H9 (cell line): Measurements from ENCODE around the gene ZBED5. TPM values are rescaled to one million over a fixed set of nuclear protein-coding genes. Genes with fewer than 3 reads are reported as not detected.

Source experiments
- DNase-seq: peaks from one replicate; pipeline ENCODE4 v3.0.0-alpha.2; 2017
- H2AFZ ChIP-seq: one replicate; pipeline ENCODE4 v1.6.1; 2013; ENCODE audit warnings: mild to moderate bottlenecking, low read length, control low read depth, moderate library complexity
- H2AK5ac ChIP-seq: 2 replicates; pipeline ENCODE4 v1.6.1; 2013; ENCODE audit warnings: low read length, control low read depth, mixed read lengths; ENCODE audit not compliant: insufficient read length
- H2BK120ac ChIP-seq: one replicate; pipeline ENCODE4 v1.6.1; 2013; ENCODE audit warnings: low read depth, mild to moderate bottlenecking, low read length, control low read depth, inconsistent platforms; ENCODE audit not compliant: poor library complexity, severe bottlenecking
- H2BK12ac ChIP-seq: 2 replicates; pipeline ENCODE4 v1.6.1; 2013; ENCODE audit warnings: low read length, control low read depth, mixed read lengths, low read depth; ENCODE audit not compliant: insufficient read length
- H2BK15ac ChIP-seq: 2 replicates; pipeline ENCODE4 v1.6.1; 2013; ENCODE audit warnings: low read depth, low read length, control low read depth
- H2BK20ac ChIP-seq: one replicate; pipeline ENCODE4 v1.6.1; 2013; ENCODE audit warnings: low read depth, mild to moderate bottlenecking, low read length, control low read depth, inconsistent platforms; ENCODE audit not compliant: poor library complexity, severe bottlenecking
- H2BK5ac ChIP-seq: 2 replicates; pipeline ENCODE4 v1.6.1; 2013; ENCODE audit warnings: low read length, control low read depth, mixed read lengths; ENCODE audit not compliant: insufficient read length
- H3K14ac ChIP-seq: 2 replicates; pipeline ENCODE4 v1.6.1; 2013; ENCODE audit warnings: low read length, control low read depth; ENCODE audit not compliant: insufficient read depth
- H3K18ac ChIP-seq: 2 replicates; pipeline ENCODE4 v1.6.1; 2013; ENCODE audit warnings: low read depth, mild to moderate bottlenecking, mixed read lengths, low read length, control low read depth; ENCODE audit not compliant: insufficient read length
- H3K23ac ChIP-seq: 2 replicates; pipeline ENCODE4 v1.6.1; 2013; ENCODE audit warnings: low read length, control low read depth, mixed read lengths, low read depth; ENCODE audit not compliant: insufficient read length
- H3K23me2 ChIP-seq: 2 replicates; pipeline ENCODE4 v1.6.1; 2013; ENCODE audit warnings: low read depth, mild to moderate bottlenecking, mixed read lengths, low read length, control low read depth; ENCODE audit not compliant: insufficient read length, poor library complexity, severe bottlenecking
- H3K27ac ChIP-seq: 2 replicates; pipeline ENCODE4 v1.5.1; 2013; ENCODE audit warnings: low read length, control low read depth, mixed read lengths, low read depth; ENCODE audit not compliant: insufficient read length
- H3K27me3 ChIP-seq: 2 replicates; pipeline ENCODE4 v1.6.1; 2013; ENCODE audit warnings: low read length, control low read depth, inconsistent platforms; ENCODE audit not compliant: insufficient read depth
- H3K4ac ChIP-seq: 2 replicates; pipeline ENCODE4 v1.6.1; 2013; ENCODE audit warnings: low read depth, mild to moderate bottlenecking, control low read depth, inconsistent platforms, low read length, moderate library complexity
- H3K4me1 ChIP-seq: 2 replicates; pipeline ENCODE4 v1.6.1; 2013; ENCODE audit warnings: low read length, control low read depth, inconsistent platforms; ENCODE audit not compliant: insufficient read depth
- H3K4me2 ChIP-seq: 2 replicates; pipeline ENCODE4 v1.6.1; 2013; ENCODE audit warnings: low read length, control low read depth, mixed read lengths; ENCODE audit not compliant: insufficient read length, insufficient read depth
- H3K56ac ChIP-seq: 2 replicates; pipeline ENCODE4 v1.6.1; 2013; ENCODE audit warnings: low read depth, mild to moderate bottlenecking, mixed read lengths, low read length, control low read depth; ENCODE audit not compliant: insufficient read length
- H3K79me1 ChIP-seq: 2 replicates; pipeline ENCODE4 v1.6.1; 2013; ENCODE audit warnings: low read depth, mild to moderate bottlenecking, moderate library complexity, low read length, control low read depth, inconsistent platforms; ENCODE audit not compliant: insufficient read depth, poor library complexity, severe bottlenecking
- H3K79me2 ChIP-seq: 2 replicates; pipeline ENCODE4 v1.6.1; 2013; ENCODE audit warnings: low read length, control low read depth, inconsistent platforms; ENCODE audit not compliant: insufficient read depth
- H3K9ac ChIP-seq: 2 replicates; pipeline ENCODE4 v1.6.1; 2013; ENCODE audit warnings: low read length, control low read depth, mixed read lengths; ENCODE audit not compliant: insufficient read length; ENCODE audit errors: extremely low read depth
- H3K9me3 ChIP-seq: one replicate; pipeline ENCODE4 v1.6.1; 2013; ENCODE audit warnings: low read depth, low read length, inconsistent platforms; ENCODE audit not compliant: control insufficient read depth
- H3T11ph ChIP-seq: one replicate; pipeline ENCODE4 v1.6.1; 2013; ENCODE audit warnings: mild to moderate bottlenecking, low read length, control low read depth, inconsistent platforms
- H4K20me1 ChIP-seq: one replicate; pipeline ENCODE4 v1.6.1; 2013; ENCODE audit not compliant: control insufficient read depth, insufficient read length, insufficient read depth
- H4K5ac ChIP-seq: 2 replicates; pipeline ENCODE4 v1.6.1; 2013; ENCODE audit warnings: low read depth, mild to moderate bottlenecking, mixed read lengths, low read length, control low read depth; ENCODE audit not compliant: insufficient read length
- H4K8ac ChIP-seq: replicated peaks from 2 replicates; pipeline ENCODE4 v1.6.1; 2013; ENCODE audit warnings: low read length, control low read depth, mixed read lengths, low read depth; ENCODE audit not compliant: insufficient read length
- H4K91ac ChIP-seq: 2 replicates; pipeline ENCODE4 v1.6.1; 2013; ENCODE audit warnings: low read depth, mild to moderate bottlenecking, moderate library complexity, mixed read lengths, low read length, control low read depth; ENCODE audit not compliant: insufficient read length
- H3K27ac Mint-ChIP-seq, 3 experiments: 2 replicates in 2 of 3; 3 replicates in 1 of 3; pipeline ENCODE4 v1.8.0; 2020 to 2021; ENCODE audit warnings: mixed read lengths in 3 of 3, mild to moderate bottlenecking in 1 of 3, moderate library complexity in 1 of 3
- H3K27me3 Mint-ChIP-seq: 2 replicates; pipeline ENCODE4 v1.8.0; 2021; ENCODE audit warnings: low read depth, mild to moderate bottlenecking, moderate library complexity, mixed read lengths
- H3K36me3 Mint-ChIP-seq, 3 experiments: 2 replicates in 2 of 3; 3 replicates in 1 of 3; pipeline ENCODE4 v1.8.0; 2020 to 2021; ENCODE audit warnings: low read depth in 3 of 3, mixed read lengths in 3 of 3; ENCODE audit not compliant: insufficient read depth in 1 of 3
- H3K4me1 Mint-ChIP-seq, 2 experiments: 2 replicates each; pipeline ENCODE4 v1.8.0; 2020; ENCODE audit warnings: mixed read lengths in 2 of 2
- H3K4me3 Mint-ChIP-seq, 2 experiments: 2 replicates in 1 of 2; 3 replicates in 1 of 2; pipeline ENCODE4 v1.8.0; 2020 to 2021; ENCODE audit warnings: mild to moderate bottlenecking in 2 of 2, mixed read lengths in 2 of 2, moderate library complexity in 1 of 2
- H3K9me3 Mint-ChIP-seq, 2 experiments: 2 replicates in 1 of 2; 3 replicates in 1 of 2; pipeline ENCODE4 v1.8.0; 2020; ENCODE audit warnings: mild to moderate bottlenecking in 2 of 2, mixed read lengths in 2 of 2, moderate library complexity in 1 of 2
- CTCF ChIP-seq: fragments of 200-600 bp; sonication (generic); conservative IDR thresholded peaks from 3 replicates; pipeline ENCODE4 v1.8.0; 2021; ENCODE audit warnings: antibody characterized with exemption, mild to moderate bottlenecking
- WGBS: extraction: QIAGEN DNeasy Blood & Tissue Kit; methylation state at CpG from one replicate; pipeline ENCODE4 v1.1.7; 2013; ENCODE audit warnings: missing lambda C conversion rate, low lambda C conversion rate, mixed read lengths; ENCODE audit not compliant: insufficient read length; ENCODE audit errors: extremely low coverage; 5-methylcytosine and 5-hydroxymethylcytosine counted together
- total RNA-seq: library from RNA; stranded (reverse); gene quantifications from 2 replicates; pipeline ENCODE4 v1.2.1, GENCODE V29; 2021

The ZBED5 gene
- total RNA-seq, 1 experiment from 2014 or later: 65.8 TPM

- H3K23me2 ChIP-seq: no peaks in the 10 kb centered on the region
- H4K5ac ChIP-seq: no peak overlapping the region
- no peak overlapping the region for H2AFZ ChIP-seq
- no peaks in the 10 kb centered on the region for H4K20me1 ChIP-seq
- no peak for DNase-seq
- H3K4me1 ChIP-seq: no peaks in the 10 kb centered on the region; the same call in 1 of the 2 replicates
- no peak overlapping the region for H3T11ph ChIP-seq
- H3K18ac ChIP-seq: no peak overlapping the region
- H3K4me3 Mint-ChIP-seq: no peak overlapping the region
- no peak overlapping the region for H3K56ac ChIP-seq
- H4K91ac ChIP-seq: no peak overlapping the region
- no peak overlapping the region for H2BK120ac ChIP-seq
- no peak overlapping the region for H2BK5ac ChIP-seq
- no peaks in the 10 kb centered on the region for H3K79me1 ChIP-seq
- H3K79me2 ChIP-seq: no peaks in the 10 kb centered on the region
- no peak for TF ChIP-seq CTCF
- H3K9me3 ChIP-seq: no peaks in the 10 kb centered on the region
- H3K9me3 Mint-ChIP-seq: no peaks in the 10 kb centered on the region
- H3K23ac ChIP-seq: no peak overlapping the region
- no peak overlapping the region for H4K8ac ChIP-seq
- no peak overlapping the region for H2BK20ac ChIP-seq
- H2BK15ac ChIP-seq: no peak overlapping the region
- H3K14ac ChIP-seq: no peak overlapping the region
- H3K4me1 Mint-ChIP-seq: 0 out of 4 replicates have a peak, but pooled peaks cover 0 to 3% of the 10 kb centered on the region in 2 experiments
- no peak overlapping the region for H2AK5ac ChIP-seq
- no peaks in the 10 kb centered on the region for H3K36me3 Mint-ChIP-seq
- no peak overlapping the region for H3K4ac ChIP-seq
- no peak overlapping the region for H2BK12ac ChIP-seq
- H3K27ac Mint-ChIP-seq: no peak overlapping the region
- peaks cover 3% of the 10 kb centered on the region; the same call in 1 of the 2 replicates for H3K27me3 Mint-ChIP-seq
- H3K27ac ChIP-seq: no peak overlapping the region
- H3K9ac ChIP-seq: no peak overlapping the region
- no CpG with 5 or more reads among the region's 3 CpGs for WGBS
- no peak overlapping the region for H3K4me2 ChIP-seq
- no peaks in the 10 kb centered on the region for H3K27me3 ChIP-seq
Measured at GRCh38 chr11:10838881-10839280, 19.0 kb downstream of the ZBED5 start.
